HG03575 (cell line): ENCODE measurements around the gene OGFOD3.
"Not testable (repeated sequence)": the region's sequence is repeated elsewhere in the genome, so short reads cannot be mapped to it uniquely, and the experiment has no call there.

Source experiments
- ATAC-seq: cut with Tn5 transposase; IDR thresholded peaks from one replicate; pipeline ENCODE4 v1.9.1; 2021; ENCODE audit not compliant: unreplicated experiment, insufficient number of reproducible peaks, low FRiP score; ENCODE audit errors: extremely low read depth

OGFOD3 gene

DNA sequence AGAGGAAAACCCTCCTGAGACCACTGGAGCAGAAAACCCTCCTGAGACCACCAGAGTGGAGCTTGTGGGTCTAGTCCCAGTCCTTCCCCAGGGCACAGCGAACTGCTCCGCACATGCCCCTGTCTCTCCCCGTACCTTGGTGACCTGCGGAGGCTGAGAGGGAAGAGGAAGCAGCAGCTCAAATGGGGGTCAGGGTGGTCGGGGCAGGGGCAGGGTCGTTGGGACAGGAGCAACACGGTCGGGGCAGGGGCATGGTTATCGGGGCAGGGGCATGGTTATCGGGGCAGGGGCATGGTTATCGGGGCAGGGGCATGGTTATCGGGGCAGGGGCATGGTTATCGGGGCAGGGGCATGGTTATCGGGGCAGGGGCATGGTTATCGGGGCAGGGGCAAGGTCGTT lies 6.3 kb downstream of the OGFOD3 start:
- ATAC-seq, result not testable (repeated sequence)

DNA sequence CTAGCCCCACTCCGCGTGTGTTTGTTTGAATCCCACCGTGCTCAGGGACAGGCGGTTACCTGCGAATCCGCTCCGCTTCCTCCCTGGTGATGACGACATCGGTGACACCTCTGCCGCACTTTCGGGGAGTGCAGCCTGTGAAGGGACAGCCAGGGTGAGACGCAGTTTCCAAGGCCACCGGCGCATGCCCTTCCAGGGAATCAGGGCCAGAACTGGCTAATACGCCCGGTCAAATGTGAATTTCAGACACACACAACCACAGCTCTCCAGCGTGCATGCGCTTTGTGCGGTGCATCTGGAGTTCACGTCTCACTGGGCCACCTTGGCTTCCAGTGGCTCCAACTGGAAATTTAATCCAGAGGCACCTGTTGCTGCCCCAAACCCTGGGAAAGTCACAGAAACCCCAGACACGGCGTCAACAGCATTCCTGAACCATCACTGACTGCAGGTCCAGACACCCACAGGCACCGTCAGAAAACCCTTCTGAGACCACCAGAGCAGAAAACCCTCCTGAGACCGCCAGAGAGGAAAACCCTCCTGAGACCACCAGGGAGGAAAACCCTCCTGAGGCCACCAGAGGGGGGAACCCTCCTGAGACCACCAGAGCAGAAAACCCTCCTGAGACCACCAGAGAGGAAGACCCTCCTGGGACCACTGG lies 6.9 kb downstream of the OGFOD3 start:
- no peak for ATAC-seq

DNA sequence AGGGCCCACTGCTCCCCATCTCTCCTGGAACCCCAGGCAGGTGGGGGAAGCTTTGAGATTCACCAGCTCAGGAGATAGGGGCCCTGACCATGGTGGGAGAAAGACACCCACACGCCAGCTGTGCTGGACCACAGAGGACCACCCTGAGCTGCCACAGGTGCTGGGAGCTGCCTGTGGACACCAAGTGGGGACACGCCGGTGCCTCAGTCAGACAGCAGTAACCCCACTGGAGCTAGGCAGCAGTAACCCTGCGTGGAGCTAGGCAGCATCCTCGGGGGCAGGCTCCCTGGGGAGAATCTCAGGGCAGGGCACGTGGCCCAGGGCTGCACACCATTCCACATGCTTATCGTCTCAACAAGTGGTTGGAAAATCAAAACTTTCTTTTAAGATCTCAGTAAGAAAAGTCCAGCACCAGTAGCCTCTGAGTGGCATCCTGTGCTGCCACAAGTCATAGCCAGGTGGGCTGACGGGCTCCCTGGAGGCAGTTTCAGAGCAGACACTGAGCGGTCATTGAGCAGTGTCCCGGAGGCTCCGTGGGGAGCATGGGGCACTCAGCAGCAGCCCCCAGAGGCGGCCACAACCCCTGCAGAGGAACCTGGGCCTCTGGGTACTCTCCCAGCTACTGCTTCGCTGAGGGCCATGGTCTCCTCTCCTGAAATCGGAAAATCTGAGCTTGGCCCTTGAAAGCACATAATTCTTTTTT lies 8.2 kb downstream of the OGFOD3 start:
- no peak for ATAC-seq

DNA sequence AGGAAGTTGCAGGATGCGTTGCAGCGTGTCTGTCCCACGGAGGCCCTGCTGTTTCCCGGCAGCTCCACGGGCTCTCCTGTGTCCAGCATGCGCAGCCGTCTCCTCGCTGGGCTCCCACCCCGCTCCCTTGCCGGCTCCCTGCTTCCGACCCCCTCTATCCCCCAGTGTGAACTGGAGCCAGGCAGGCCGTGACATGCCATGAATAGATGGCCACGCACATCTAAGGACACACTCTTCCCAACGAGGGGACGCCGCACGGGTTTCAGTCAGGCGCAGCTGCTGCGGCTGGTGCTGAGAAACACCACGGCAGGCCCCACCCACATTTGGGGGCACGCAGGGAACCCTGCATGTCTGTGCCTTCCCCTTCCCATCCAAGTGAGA lies 9.5 kb downstream of the OGFOD3 start:
- no peak for ATAC-seq

DNA sequence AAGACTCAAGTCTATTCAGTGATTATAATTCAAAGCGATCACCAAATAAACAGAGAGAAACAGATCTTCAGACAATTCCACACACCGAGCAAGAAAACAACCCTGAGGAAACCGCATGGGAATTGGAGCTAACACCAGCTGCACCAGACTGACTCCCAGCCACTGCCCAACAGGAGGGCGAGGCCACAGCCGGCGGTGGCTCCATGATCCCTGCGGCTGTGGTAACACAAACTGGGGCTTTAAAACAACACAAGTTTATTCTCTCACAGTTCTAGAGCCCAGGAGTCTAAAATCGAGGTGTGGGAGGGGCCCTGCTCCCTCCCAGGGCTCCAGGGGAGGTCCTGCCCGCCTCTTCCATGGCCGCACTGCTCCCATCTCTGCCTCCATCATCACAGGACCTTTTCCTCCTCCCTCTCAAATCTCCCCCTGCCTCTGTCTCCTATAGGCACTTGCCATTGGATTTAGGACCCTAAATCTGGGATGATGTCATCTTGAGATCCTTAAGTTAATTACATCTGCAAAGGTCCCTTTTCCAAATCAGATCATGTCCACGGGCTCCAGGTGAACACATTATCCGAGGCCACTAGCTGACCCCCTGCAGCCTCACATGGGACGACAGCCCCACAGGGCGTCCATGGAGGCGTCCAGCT lies 10.0 kb downstream of the OGFOD3 start:
- no peak for ATAC-seq

DNA sequence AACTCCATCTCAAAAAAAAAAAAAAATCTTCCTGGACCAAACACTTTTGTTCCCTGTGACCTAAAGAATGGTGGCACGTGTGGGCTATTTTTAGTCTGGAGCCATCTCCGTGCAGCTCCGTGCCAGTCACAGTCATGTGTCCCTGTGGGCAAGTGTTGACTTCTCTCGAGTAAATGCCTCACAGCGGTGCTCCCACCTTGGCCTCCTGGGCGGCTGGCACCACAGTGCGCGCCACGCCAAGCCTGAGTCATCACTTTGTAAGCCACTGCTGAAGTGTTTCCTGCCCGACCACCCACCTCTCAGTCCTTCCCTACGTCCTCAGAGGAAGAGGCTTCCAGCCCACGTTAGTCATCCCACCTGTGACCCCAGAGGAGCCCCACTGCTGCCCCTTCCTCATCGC lies 11.1 kb downstream of the OGFOD3 start:
- no peak for ATAC-seq

DNA sequence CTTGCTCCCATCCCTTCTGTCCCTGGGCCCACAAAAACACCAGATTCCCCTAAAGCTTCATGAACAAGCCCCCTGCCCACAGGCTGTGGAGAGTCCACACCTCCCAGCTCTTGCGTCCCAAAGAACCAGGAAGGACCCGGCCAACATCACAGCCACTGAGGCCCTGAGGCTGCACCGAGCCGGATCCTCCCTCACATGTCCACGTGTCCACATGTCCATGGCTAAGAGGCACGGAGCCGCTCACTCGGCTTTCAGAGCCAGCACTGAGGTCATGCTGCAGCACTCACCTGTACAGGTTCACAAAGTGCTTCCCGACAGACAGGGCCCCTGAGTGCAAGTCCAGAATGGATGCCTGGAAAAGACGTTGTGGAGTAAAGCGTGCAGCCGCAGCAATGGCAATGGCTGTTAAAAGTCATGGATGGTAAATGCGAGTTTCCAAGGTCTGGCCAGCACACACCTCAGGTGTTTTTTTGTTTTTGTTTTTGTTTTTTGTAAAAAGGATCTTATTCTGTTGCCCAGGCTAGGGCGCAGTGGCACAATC lies 12.2 kb downstream of the OGFOD3 start:
- no peak for ATAC-seq

DNA sequence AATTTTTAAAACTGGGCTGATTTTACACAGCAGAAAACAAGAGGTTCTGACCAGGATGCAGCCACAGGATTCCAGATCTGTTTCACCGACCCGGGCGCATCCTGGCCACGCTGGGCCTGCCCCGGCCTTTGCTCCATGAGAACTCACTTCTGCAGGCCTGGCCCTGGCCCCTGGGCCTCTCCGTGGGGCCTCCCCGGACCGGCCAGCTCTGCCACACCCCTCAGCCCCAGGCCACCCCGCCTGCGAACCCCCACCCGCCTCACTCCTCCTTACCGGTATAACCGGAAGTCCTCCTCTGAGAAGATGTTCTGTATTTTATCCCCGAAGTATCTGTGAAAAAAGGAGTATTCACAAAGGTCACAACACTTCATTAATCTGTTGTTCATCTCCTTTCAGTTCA lies 13.3 kb downstream of the OGFOD3 start:
- no peak for ATAC-seq

DNA sequence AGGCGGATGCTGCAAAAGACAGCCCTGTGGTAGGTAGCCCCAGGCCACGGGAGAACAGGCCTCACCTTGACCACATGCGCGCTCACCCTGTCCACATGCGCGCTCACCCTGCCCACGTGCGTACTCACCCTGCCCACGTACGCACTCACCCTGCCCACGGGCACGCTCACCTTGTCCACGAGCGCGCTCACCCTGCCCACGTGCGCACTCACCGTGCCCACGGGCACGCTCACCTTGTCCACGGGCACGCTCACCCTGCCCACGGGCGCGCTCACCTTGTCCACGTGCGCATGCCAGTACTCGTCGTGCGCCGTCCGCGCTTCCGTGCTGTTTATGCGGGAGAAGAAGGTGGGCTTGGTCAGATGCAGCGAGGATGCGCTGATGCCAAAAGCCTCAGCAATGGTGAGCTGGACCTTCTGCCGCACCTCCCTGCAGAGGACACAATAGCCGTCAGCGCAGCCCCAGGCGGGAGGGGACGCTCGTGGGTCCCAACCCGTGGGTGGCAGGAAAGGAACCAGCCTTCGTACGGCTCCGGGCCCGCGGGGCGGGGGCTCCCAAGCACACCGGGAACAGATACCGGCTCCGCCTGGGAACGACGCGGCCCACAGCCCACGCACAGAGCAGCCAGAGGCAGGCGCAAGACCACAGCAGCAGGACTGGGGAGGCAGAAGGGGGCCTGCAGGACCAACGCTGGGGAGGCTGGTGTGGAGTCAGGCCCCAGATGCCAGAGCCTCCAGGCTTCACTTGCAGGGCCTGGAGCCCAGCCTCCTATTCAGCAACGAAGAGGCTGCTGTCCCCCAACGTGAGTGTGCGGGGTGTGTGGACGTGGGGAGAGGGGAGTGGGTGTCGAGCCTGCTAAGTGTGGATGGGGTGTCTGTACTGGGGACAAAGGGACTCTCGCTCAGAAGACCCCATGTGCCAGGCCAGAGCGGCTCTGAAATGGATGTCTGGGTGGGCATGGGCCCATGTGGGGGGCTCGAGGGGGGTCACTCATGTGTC lies 14.4 kb downstream of the OGFOD3 start:
- no peak for ATAC-seq

DNA sequence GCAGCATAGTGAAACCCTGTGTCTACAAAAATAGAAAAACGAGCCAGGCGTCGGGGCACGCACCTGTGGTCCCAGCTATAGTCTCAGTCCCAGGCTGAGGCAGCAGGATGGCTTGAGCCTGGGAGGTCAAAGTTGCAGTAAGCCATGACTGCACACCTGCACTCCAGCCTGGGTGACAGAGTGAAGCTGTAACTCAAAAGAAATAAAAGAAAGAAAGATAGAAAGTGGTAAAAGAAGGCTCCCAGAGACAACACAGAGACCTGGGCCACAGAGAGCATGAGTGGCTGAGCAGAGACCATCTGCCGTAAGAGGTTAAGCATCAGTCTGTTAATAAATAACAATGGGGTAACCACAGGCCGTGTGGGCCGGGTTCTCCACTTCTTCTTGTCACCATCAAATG lies 15.5 kb downstream of the OGFOD3 start:
- ATAC-seq, result no peak

DNA sequence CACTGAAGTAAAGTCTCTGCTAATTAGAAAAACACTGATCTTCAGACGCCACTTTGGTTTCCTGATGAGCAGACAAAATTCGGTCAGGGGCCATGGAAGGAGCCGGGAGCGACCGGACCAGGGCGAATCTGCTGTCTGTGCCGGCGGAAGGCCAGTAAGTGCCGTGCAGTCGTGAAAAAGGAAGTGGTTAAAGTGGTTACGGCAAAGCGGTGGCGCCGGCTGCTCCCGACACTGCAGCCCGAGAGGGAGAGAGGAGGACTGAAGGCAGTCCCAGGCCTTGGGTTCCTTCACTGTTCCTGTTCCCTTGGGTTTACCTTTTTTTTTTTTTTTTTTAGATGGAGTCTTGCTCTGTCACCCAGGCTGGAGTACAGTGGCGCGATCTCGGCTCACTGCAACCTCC lies 17.6 kb downstream of the OGFOD3 start:
- no peak for ATAC-seq

DNA sequence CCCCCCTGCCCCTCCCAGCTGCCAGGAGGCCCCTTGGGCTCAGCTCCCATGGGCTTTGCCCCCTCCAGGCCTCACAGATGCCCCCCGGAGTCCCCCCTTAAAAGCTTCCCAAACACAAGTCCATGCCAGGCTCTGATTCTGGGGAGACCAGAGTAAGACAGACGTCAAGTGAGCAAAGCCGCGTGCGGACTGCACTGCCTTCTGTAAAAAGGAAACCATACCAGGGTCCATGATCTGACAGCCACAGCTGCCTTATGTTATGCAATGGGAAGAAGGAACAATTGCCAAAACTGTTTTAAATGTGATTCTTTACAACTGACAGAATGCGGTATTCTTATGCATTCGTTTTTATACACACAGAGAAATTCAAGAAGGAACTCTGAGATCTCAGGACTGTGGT lies 18.2 kb downstream of the OGFOD3 start:
- ATAC-seq, result no peak

DNA sequence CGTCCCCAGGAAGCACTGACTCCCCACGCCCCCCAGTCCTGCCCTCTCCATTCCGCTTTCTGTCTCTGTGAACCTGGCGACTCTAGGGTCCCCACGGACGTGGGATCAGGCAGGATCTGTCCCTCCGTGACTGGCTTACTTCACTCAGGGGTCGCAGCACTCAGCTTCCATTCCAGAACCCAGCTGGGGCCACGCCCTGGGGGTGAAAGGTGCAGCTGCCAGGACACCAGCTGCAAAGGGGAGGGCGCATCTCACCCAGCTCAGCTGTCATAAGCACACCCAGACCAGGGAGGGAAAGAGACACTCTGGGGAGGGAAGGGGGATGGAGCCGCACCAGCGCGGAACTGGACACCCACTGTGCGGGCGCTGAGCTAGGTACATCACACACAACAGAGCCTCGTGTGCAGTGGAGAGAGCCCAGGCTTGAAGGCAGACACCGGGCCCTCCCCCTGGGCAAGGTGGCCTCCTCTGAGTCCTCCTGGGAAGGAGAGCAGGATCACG lies 18.7 kb downstream of the OGFOD3 start:
- ATAC-seq, result no peak

DNA sequence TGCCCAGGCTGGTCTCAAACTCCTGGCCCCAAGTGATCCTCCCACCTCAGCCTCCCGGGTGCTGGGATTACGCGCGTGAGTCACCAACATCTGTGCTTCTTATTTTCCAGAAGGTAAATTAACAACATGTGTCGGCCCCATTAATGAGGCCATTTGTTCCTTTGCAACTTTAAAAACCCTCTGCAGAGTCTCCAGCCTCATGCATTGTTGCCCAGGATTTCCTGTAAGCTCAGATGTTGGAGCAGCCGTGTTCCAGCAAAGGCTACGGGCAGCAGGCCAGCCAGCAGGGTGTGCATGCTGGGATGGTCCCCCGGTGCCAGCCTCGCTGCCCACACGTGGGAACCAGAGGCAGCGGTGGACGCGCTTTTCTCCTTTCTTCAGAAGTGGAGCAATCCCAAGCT lies 19.3 kb downstream of the OGFOD3 start:
- ATAC-seq, result no peak

DNA sequence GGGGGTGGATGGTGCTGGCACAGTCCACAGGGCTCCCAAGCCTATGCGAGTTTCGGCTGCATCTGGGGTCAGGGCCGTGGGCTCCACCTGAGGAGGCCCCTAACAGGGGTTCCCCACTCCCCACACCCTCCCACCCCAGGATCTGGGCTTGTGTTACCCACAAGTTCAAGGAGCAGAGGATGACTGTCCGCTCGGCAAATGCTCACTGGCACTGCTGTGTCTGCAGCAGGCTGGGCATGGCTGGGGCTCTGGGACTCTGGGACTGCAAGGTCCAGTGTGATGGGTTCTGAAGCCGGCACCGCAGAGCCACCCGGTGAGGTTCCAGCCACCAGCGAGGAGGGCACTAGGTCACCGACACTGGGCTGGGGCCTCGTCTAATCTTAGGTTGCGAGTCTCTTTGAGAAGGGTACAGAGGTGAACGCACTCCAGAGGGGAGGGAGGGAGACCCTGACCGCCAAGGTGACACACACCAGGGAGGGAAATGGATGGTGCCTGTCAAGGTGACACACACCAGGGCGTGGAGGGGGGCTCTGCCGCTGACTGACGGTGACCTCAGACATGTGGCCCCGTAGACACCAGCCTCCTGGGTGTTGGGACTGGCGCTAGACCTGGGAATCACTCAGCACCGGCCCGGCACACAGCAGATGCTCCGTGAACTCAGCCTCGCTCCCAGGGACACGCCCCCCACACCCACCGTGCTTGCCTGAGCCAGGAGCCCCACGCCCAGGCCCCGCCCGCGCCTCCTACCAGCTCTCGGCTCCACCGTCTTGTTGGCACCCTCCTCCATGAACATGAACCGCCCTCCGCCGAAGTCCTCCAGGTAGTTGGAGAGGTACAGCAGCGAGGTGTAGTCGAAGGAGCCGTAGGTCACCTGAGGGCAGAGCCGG lies 20.7 kb downstream of the OGFOD3 start:
- ATAC-seq, result no peak

DNA sequence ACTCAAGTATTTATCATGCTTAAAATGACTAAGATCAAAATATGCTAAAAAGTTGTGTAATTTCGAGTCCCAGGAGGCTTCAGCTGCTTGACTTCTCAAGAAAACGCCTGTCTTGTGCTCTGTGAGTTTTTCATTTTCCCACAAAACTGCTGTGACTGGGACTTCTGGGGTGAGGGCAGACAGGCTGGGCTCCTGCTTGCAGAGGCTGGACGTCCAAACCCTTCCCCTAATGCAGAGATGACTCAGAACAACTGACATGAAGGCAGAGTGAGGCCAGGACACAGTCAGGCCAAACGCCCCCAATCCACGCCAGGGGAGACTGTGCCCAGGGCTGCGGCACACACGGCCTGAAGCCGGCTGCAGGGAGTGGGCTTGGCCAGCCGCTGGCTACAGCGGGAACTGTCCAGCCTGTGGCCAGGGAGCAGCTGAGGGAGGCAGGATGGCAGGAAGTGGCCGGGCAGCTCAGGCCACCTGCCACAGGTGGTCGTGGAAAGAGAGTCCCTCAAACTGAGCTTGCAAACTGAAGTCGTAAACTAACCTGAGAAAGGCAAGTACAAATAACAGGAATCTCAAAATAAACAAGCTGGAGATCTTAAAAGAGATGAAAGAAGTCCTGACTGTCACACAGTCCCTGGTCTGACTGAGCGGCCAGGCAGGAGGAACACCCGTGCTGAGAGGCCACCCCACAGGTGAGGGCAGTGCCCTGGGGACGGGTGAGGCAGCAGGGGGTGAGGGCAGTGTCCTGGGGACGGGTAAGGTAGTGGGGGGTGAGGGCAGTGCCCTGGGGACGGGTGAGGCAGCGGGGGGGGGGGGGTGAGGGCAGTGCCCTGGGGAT lies 21.6 kb downstream of the OGFOD3 start:
- no peak for ATAC-seq

DNA sequence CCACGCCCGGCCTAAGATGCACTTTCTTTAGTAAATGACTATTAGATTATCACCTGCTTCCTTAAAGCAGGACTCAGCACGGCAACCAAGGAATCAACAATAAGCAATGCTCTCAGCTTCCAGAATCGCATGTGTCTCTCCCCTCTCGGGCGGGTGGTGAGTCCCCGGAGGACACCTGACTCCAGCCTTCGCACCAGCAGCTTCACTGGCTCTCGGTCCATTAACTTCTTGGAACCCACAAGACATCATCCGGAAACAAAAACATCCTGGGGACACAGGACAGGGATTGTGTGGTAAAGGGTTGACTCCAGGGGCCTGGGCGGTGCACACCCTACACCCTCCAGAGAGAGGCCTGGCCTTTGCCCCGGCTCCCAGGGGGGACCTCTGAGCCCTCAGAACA lies 24.1 kb downstream of the OGFOD3 start:
- no peak for ATAC-seq
